ENCODE measurements around the gene PITPNC1.

The PITPNC1 gene

DNA sequence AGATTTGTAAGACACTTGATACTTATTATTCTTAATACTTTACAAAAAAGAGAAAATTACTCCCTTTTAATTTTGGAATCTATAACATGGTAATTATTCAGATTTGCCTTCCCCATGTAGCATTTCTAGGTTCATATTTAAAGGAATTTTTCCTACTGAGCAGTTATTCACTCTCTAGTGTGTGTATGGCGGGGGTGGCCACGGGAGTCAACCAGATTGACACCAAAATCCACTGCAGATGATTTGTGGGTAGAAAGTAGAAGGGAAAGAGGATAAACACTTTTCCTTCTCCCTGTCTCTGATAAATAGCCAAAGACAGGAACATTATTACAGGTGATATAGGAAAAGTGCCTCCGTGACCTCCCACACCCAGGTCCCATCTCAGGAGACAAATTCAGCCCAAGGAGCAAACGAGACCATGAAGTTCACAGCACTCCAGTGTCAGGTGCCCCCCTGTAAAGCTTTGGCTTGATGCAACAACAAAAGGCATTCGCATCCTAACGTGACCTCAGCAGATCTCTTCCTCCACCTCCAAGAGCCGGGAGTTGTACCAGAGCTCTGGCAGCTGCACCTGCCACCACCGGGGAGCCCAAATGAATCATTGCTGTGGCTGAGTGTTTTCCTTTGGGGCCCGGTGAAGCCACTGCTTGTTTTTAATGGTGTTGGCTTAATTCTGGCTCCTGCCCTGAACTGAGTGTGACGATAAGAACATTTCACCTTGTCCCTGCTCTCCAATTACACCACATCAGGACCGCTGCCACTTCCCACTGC, 248.0 kb downstream of the PITPNC1 start:
- TF ChIP-seq, protein P1, sequence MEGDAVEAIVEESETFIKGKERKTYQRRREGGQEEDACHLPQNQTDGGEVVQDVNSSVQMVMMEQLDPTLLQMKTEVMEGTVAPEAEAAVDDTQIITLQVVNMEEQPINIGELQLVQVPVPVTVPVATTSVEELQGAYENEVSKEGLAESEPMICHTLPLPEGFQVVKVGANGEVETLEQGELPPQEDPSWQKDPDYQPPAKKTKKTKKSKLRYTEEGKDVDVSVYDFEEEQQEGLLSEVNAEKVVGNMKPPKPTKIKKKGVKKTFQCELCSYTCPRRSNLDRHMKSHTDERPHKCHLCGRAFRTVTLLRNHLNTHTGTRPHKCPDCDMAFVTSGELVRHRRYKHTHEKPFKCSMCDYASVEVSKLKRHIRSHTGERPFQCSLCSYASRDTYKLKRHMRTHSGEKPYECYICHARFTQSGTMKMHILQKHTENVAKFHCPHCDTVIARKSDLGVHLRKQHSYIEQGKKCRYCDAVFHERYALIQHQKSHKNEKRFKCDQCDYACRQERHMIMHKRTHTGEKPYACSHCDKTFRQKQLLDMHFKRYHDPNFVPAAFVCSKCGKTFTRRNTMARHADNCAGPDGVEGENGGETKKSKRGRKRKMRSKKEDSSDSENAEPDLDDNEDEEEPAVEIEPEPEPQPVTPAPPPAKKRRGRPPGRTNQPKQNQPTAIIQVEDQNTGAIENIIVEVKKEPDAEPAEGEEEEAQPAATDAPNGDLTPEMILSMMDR (IDR thresholded peaks at IDR 0.05), result no peak

DNA sequence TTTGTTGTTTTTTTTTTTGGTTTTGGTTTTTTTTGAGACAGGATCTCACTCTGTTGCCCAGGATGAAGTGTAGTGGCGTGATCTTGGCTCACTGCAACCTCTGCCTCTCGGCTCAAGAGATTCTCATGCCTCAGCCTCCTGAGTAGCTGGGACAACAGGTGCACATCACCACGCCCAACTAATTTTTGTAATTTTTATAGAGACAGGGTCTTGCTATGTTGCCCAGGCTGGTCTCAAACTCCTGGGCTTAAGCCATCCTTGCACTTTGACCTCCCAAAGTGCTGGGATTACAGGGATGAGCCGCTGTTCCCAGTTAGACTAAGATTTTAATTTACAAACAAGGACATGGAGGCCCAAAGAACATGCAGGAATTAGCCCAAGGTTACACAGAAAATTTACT, 248.9 kb downstream of the PITPNC1 start:
- TF ChIP-seq, protein P1 (IDR thresholded peaks at IDR 0.05), result no peak

DNA sequence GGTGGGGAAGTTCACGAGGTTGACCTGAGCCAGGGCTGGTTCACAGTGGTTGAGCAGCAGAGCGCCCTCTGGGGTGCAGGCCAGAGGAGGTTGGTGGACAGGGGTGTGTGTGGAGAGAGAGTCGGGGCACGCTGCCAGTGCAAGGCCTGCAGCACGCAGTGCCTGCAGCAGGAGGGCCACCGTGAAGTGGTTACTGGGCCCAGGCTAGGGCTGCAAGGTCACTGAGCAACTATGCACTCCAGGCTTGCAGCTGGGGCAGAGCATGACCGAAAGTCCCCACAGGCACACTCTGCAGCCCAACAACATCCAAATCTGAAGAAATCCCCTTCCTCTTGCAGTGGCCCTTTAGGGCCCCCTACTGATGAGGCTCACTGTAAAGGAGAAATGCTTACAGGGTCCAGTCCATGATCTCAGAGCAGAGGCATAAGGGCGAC, 251.5 kb downstream of the PITPNC1 start:
- TF ChIP-seq, protein P1 (IDR thresholded peaks at IDR 0.05), result no peak

DNA sequence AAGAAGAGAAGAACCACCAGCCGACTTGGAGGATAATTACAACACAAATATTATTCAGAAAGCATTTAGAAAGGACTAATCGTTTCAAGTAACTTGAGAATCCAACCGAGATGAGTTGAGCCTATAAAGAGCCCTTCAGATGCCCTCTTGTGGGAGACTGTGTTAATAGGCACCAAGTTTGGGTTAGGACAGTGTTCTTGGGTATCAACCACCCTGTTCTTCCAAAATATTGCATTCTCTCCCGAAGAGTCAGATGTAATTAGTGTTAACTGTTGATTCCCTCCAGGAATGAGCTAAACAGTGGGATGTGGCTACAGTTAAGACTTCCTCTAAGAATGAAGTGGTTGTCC, 252.9 kb downstream of the PITPNC1 start:
- TF ChIP-seq, protein P1 (IDR thresholded peaks at IDR 0.05), result no peak

DNA sequence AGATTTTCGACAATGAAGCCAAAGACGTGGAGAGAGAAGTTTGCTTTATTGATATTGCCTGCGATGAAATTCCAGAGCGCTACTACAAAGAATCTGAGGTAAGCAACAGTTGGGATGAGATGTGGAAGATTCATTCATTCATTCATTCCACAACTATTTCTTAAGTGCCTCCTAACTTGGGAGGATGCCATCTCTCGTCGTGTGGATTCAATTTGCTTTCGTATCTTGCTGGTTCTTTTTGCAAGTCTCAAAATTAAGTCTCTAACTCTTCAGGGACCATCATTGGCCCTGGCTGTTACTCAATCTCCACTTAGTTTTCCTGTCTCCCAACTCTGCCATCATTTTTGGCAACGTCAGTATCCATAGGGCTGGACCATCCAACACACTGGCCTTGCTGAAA, 255.1 kb downstream of the PITPNC1 start:
- TF ChIP-seq, protein P1 (IDR thresholded peaks at IDR 0.05), result no peak

DNA sequence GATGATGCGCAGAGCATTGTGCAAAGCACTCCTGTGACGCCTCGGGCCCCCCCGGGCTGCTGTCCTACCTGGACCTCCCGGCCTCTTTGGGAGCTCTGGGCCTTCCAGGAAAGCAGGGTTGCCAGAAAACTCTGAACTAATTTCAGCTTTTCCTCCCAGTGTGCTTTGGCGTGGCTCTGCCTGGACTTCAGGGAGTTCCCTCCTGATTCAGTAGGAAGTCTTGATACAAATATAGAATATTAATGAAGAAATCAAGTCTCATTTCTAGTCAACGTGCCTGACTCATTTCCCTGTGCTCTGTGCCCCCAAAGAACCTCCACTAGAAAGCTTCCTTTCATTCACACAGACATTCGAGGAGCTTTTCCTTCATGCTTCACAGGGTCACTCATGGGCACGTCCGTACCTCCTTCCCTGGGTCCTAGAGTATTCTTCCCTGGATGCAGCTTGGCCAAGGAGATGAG, 256.7 kb downstream of the PITPNC1 start:
- TF ChIP-seq, protein P1 (IDR thresholded peaks at IDR 0.05), result no peak

DNA sequence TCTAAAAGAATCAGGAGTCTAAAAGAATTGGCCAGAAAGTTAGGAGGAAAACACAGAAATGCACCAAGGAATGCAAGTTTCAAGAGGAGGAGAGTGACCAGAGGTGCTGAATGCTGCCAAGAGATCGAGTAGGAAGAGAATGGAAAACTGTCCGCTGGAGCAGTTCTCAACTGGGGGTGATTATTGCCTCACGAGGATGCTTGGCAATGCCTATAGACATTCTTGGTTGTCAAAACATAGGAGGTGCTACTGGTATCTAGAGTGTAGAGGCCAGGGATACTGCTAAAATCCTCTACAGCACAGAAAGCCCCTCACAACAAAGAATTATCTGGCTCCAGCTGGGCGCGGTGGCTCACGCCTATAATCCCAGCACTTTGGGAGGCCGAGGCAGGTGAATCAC, 258.6 kb downstream of the PITPNC1 start:
- TF ChIP-seq, protein P1 (IDR thresholded peaks at IDR 0.05), result no peak
